H1 (cell line): ENCODE data around the gene PDS5A. TPM values are rescaled to one million over a fixed set of nuclear protein-coding genes. Genes with fewer than 3 reads are reported as not detected.

Experiments
- TEAD4 ChIP-seq: IDR thresholded peaks from 2 replicates; pipeline ENCODE4 v1.6.1; 2012; ENCODE audit warnings: low read depth, low read length, inconsistent platforms, mixed read lengths
- polyA plus RNA-seq, 7 experiments: library from polyadenylated mRNA; depleted of rRNA in 3 of 7; stranded (reverse) in 5 of 7; unstranded in 2 of 7; fragments of >200 nt in 5 of 7; fragments of 200-250 nt in 2 of 7; gene quantifications; 1 replicate in 5 of 7; 2 replicates in 1 of 7; 4 replicates in 1 of 7; pipeline versions ENCODE4 v1.2.1 to v1.2.3, GENCODE V29; 2011 to 2013; ENCODE audit warnings: missing spikeins in 2 of 7, mixed read lengths in 2 of 7
- total RNA-seq: library from RNA; stranded (reverse); fragmentation: NEBNext Ultra II Directional; extraction: Animal tissue kit (Norgen Biotek cat#: 25700); gene quantifications from 2 replicates; pipeline ENCODE4 v1.2.1, GENCODE V29; 2021
- TF ChIP-seq, protein P1 (sequence below): fragments of 300-600 bp; sonication (generic); IDR thresholded peaks from 2 replicates; pipeline ENCODE4 v1.7.1; 2012; ENCODE audit warnings: low read length, moderate library complexity, mild to moderate bottlenecking, inconsistent platforms; ENCODE audit not compliant: insufficient replicate concordance

PDS5A gene
- total and polyA plus RNA-seq, 2 of the 8 experiments (the other 6 are each of a cell fraction or from before 2014, with no cell fraction given), result 15.5 to 76.6 TPM

DNA sequence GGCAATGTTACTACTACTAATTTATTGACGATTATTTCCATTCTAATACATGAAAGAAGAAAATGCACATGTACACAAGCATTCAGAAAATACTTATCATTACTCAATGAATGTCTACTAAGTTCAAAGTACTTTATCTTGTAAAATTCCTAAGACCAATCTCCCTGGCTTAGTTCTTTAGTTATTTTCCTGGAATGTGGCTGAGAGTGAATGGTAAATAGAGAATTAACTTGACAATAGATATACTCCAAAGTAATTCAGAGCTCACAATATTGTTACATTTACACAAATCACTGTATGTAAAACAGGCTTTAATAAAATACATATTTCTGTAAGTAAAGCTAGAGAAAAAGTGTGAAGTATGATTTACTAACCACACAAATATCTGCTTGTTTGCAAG is 79.7 kb downstream of the PDS5A start (continued):
- TF ChIP-seq, protein P1, sequence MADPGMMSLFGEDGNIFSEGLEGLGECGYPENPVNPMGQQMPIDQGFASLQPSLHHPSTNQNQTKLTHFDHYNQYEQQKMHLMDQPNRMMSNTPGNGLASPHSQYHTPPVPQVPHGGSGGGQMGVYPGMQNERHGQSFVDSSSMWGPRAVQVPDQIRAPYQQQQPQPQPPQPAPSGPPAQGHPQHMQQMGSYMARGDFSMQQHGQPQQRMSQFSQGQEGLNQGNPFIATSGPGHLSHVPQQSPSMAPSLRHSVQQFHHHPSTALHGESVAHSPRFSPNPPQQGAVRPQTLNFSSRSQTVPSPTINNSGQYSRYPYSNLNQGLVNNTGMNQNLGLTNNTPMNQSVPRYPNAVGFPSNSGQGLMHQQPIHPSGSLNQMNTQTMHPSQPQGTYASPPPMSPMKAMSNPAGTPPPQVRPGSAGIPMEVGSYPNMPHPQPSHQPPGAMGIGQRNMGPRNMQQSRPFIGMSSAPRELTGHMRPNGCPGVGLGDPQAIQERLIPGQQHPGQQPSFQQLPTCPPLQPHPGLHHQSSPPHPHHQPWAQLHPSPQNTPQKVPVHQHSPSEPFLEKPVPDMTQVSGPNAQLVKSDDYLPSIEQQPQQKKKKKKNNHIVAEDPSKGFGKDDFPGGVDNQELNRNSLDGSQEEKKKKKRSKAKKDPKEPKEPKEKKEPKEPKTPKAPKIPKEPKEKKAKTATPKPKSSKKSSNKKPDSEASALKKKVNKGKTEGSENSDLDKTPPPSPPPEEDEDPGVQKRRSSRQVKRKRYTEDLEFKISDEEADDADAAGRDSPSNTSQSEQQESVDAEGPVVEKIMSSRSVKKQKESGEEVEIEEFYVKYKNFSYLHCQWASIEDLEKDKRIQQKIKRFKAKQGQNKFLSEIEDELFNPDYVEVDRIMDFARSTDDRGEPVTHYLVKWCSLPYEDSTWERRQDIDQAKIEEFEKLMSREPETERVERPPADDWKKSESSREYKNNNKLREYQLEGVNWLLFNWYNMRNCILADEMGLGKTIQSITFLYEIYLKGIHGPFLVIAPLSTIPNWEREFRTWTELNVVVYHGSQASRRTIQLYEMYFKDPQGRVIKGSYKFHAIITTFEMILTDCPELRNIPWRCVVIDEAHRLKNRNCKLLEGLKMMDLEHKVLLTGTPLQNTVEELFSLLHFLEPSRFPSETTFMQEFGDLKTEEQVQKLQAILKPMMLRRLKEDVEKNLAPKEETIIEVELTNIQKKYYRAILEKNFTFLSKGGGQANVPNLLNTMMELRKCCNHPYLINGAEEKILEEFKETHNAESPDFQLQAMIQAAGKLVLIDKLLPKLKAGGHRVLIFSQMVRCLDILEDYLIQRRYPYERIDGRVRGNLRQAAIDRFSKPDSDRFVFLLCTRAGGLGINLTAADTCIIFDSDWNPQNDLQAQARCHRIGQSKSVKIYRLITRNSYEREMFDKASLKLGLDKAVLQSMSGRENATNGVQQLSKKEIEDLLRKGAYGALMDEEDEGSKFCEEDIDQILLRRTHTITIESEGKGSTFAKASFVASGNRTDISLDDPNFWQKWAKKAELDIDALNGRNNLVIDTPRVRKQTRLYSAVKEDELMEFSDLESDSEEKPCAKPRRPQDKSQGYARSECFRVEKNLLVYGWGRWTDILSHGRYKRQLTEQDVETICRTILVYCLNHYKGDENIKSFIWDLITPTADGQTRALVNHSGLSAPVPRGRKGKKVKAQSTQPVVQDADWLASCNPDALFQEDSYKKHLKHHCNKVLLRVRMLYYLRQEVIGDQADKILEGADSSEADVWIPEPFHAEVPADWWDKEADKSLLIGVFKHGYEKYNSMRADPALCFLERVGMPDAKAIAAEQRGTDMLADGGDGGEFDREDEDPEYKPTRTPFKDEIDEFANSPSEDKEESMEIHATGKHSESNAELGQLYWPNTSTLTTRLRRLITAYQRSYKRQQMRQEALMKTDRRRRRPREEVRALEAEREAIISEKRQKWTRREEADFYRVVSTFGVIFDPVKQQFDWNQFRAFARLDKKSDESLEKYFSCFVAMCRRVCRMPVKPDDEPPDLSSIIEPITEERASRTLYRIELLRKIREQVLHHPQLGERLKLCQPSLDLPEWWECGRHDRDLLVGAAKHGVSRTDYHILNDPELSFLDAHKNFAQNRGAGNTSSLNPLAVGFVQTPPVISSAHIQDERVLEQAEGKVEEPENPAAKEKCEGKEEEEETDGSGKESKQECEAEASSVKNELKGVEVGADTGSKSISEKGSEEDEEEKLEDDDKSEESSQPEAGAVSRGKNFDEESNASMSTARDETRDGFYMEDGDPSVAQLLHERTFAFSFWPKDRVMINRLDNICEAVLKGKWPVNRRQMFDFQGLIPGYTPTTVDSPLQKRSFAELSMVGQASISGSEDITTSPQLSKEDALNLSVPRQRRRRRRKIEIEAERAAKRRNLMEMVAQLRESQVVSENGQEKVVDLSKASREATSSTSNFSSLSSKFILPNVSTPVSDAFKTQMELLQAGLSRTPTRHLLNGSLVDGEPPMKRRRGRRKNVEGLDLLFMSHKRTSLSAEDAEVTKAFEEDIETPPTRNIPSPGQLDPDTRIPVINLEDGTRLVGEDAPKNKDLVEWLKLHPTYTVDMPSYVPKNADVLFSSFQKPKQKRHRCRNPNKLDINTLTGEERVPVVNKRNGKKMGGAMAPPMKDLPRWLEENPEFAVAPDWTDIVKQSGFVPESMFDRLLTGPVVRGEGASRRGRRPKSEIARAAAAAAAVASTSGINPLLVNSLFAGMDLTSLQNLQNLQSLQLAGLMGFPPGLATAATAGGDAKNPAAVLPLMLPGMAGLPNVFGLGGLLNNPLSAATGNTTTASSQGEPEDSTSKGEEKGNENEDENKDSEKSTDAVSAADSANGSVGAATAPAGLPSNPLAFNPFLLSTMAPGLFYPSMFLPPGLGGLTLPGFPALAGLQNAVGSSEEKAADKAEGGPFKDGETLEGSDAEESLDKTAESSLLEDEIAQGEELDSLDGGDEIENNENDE, result peak; percentile 76
- TF ChIP-seq TEAD4, result peak; percentile 57; the same call in 1 of the 2 replicates
- TF ChIP-seq, all 59 proteins: peak for 2
